WTC11 (cell line): ENCODE results near the gene RPS25. TPM values are rescaled to one million over a fixed set of nuclear protein-coding genes. Genes with fewer than 3 reads are reported as not detected.

Experiments
- ATAC-seq: fragments of 200-7000 bp; cut with Tn5 transposase; 2 replicates; pipeline ENCODE4 v1.10.0; 2021; ENCODE audit warnings: mild to moderate bottlenecking, moderate library complexity
- CTCF ChIA-PET: fragments of 300-600 bp; sonication (Branson Sonifier 250); formaldehyde crosslinking; loops from one replicate; lab custom pipeline; 2021; ENCODE audit warnings: antibody characterized with exemption; lab: Charles Lee
- POLR2A ChIA-PET: fragments of 350-600 bp; sonication (Branson Sonifier 250); formaldehyde crosslinking; loops from one replicate; lab custom pipeline; 2021; ENCODE audit warnings: antibody characterized with exemption; lab: Charles Lee
- DNase-seq: peaks from one replicate; pipeline ENCODE4 v3.0.0; 2021; ENCODE audit warnings: low spot score
- H3K27ac Mint-ChIP-seq: 2 replicates; pipeline ENCODE4 v1.8.0; 2021; ENCODE audit warnings: mixed read lengths
- H3K27me3 Mint-ChIP-seq: 2 replicates; pipeline ENCODE4 v1.8.0; 2021; ENCODE audit warnings: low read depth, mild to moderate bottlenecking, moderate library complexity, mixed read lengths
- H3K36me3 Mint-ChIP-seq: 2 replicates; pipeline ENCODE4 v1.8.0; 2021; ENCODE audit warnings: mixed read lengths
- H3K4me1 Mint-ChIP-seq: 2 replicates; pipeline ENCODE4 v1.8.0; 2022; ENCODE audit warnings: mixed read lengths
- H3K4me3 Mint-ChIP-seq: 2 replicates; pipeline ENCODE4 v1.8.0; 2021; ENCODE audit warnings: mild to moderate bottlenecking, moderate library complexity, mixed read lengths
- H3K9me3 Mint-ChIP-seq: 2 replicates; pipeline ENCODE4 v1.8.0; 2021; ENCODE audit warnings: mixed read lengths
- CREM ChIP-seq: sonication (generic); formaldehyde crosslinking; IDR thresholded peaks from 2 replicates; pipeline ENCODE4 v1.8.1; 2022; ENCODE audit warnings: mild to moderate bottlenecking, missing genetic modification reagents, moderate library complexity
- EMX1 ChIP-seq: fragments of 250-450 bp; sonication (Bioruptor Pico); IDR thresholded peaks from 2 replicates; pipeline ENCODE4 v1.8.0; 2021; ENCODE audit warnings: mild to moderate bottlenecking
- ETV6 ChIP-seq: sonication (generic); formaldehyde crosslinking; IDR thresholded peaks from 2 replicates; pipeline ENCODE4 v1.8.1; 2022; ENCODE audit warnings: mild to moderate bottlenecking, missing genetic modification reagents
- FOXJ3 ChIP-seq: sonication (generic); formaldehyde crosslinking; IDR thresholded peaks from 2 replicates; pipeline ENCODE4 v1.9.0; 2021; ENCODE audit warnings: missing genetic modification reagents, mild to moderate bottlenecking, borderline replicate concordance
- MYBL2 ChIP-seq: sonication (generic); formaldehyde crosslinking; IDR thresholded peaks from 2 replicates; pipeline ENCODE4 v1.8.1; 2023; ENCODE audit warnings: mild to moderate bottlenecking, moderate library complexity, missing genetic modification reagents
- RORB ChIP-seq: fragments of 250-450 bp; sonication (Bioruptor Pico); IDR thresholded peaks from 2 replicates; pipeline ENCODE4 v1.9.0; 2021; ENCODE audit warnings: mild to moderate bottlenecking
- ZBTB21 ChIP-seq: sonication (generic); formaldehyde crosslinking; IDR thresholded peaks from 2 replicates; pipeline ENCODE4 v1.8.1; 2023; ENCODE audit warnings: mild to moderate bottlenecking, missing genetic modification reagents, borderline replicate concordance
- total RNA-seq: library from RNA; stranded (reverse); gene quantifications from 3 replicates; pipeline ENCODE4 v1.2.3, GENCODE V29; 2021
- TF ChIP-seq, protein P1 (sequence below): sonication (generic); formaldehyde crosslinking; IDR thresholded peaks from 2 replicates; pipeline ENCODE4 v1.8.1; 2022; ENCODE audit warnings: mild to moderate bottlenecking, moderate library complexity, missing genetic modification reagents
- TF ChIP-seq, protein P2 (sequence below): fragments of 250-450 bp; sonication (Bioruptor Pico); IDR thresholded peaks from 2 replicates; pipeline ENCODE4 v1.9.0; 2021; ENCODE audit warnings: moderate library complexity, mild to moderate bottlenecking, inconsistent platforms, borderline replicate concordance
- TF ChIP-seq, protein P3 (sequence below): fragments of 250-450 bp; sonication (Bioruptor Pico); IDR thresholded peaks from 2 replicates; pipeline ENCODE4 v1.8.0; 2021; ENCODE audit warnings: mild to moderate bottlenecking
- TF ChIP-seq, protein P4 (sequence below): sonication (generic); formaldehyde crosslinking; IDR thresholded peaks from 2 replicates; pipeline ENCODE4 v1.8.1; 2022; ENCODE audit warnings: mild to moderate bottlenecking, missing genetic modification reagents, moderate library complexity, borderline replicate concordance
- TF ChIP-seq, protein P5 (sequence below): sonication (generic); formaldehyde crosslinking; IDR thresholded peaks from 2 replicates; pipeline ENCODE4 v1.8.0; 2023; ENCODE audit warnings: missing genetic modification reagents, mild to moderate bottlenecking, borderline replicate concordance
- TF ChIP-seq, protein P6 (sequence below): sonication (generic); formaldehyde crosslinking; IDR thresholded peaks from 2 replicates; pipeline ENCODE4 v1.8.0; 2022; ENCODE audit warnings: mild to moderate bottlenecking, missing genetic modification reagents
- TF ChIP-seq, protein P7 (sequence below): sonication (generic); formaldehyde crosslinking; IDR thresholded peaks from 2 replicates; pipeline ENCODE4 v1.8.0; 2022; ENCODE audit warnings: mild to moderate bottlenecking, missing genetic modification reagents

The RPS25 gene
- total RNA-seq, 1 experiment from 2014 or later, result 1,349 TPM

DNA sequence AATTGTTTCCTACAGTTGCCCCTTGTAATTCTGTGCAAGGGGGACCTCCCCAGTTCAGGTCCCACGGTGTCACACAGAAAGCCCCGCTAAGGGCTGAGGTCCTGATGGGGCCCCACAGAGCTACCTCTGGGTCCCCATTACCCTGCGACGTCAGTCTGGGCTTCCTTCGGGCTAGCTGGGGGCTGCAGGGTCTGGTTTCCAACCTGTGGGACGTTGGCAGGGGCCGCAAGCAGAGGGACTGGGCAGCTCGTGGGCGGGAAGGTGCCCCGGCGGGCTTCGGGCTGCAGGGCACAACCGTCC is 11.8 kb upstream of the RPS25 start:
- POLR2A ChIA-PET, result interaction anchor here (1.5 to 1.9 kb wide), 2 partner anchors 10 to 12 kb away, joined by 4 to 5 read pairs; partner anchors contain the start of genes RPS25 and TRAPPC4
- TF ChIP-seq MYBL2 (0 out of 2 replicates have a peak, but pooled peaks have one; percentile 1), FOXJ3 (CRISPR knock-in tag) (no peak), RORB (CRISPR knock-in tag) (no peak)
- TF ChIP-seq, protein P1, sequence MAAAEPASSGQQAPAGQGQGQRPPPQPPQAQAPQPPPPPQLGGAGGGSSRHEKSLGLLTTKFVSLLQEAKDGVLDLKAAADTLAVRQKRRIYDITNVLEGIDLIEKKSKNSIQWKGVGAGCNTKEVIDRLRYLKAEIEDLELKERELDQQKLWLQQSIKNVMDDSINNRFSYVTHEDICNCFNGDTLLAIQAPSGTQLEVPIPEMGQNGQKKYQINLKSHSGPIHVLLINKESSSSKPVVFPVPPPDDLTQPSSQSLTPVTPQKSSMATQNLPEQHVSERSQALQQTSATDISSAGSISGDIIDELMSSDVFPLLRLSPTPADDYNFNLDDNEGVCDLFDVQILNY (CRISPR knock-in tag), result 0 out of 2 replicates have a peak, but pooled peaks have one; percentile 8
- TF ChIP-seq, protein P2, sequence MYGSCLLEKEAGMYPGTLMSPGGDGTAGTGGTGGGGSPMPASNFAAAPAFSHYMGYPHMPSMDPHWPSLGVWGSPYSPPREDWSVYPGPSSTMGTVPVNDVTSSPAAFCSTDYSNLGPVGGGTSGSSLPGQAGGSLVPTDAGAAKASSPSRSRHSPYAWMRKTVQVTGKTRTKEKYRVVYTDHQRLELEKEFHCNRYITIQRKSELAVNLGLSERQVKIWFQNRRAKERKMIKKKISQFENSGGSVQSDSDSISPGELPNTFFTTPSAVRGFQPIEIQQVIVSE (CRISPR knock-in tag), result no peak
- TF ChIP-seq, protein P3, sequence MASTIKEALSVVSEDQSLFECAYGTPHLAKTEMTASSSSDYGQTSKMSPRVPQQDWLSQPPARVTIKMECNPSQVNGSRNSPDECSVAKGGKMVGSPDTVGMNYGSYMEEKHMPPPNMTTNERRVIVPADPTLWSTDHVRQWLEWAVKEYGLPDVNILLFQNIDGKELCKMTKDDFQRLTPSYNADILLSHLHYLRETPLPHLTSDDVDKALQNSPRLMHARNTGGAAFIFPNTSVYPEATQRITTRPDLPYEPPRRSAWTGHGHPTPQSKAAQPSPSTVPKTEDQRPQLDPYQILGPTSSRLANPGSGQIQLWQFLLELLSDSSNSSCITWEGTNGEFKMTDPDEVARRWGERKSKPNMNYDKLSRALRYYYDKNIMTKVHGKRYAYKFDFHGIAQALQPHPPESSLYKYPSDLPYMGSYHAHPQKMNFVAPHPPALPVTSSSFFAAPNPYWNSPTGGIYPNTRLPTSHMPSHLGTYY (CRISPR knock-in tag), result no peak
- H3K4me1 Mint-ChIP-seq, result peaks cover 19% of the 10 kb centered on the region
- H3K9me3 Mint-ChIP-seq, result no peaks in the 10 kb centered on the region
- DNase-seq (no peak), ATAC-seq (peak; percentile 3)
- H3K27me3 Mint-ChIP-seq, result no peaks in the 10 kb centered on the region
- peak overlapping the region; percentile 64; the same call in 1 of the 2 replicates for H3K27ac Mint-ChIP-seq
- H3K4me3 Mint-ChIP-seq, result peak overlapping the region; percentile 76
- CTCF ChIA-PET, result interaction anchor here (0.7 to 2.7 kb wide), 6 partner anchors 12 to 134 kb away, joined by 3 to 10 read pairs (median 3); partner anchors contain the start of genes CENATAC and DPAGT1
- peaks cover 27% of the 10 kb centered on the region for H3K36me3 Mint-ChIP-seq

DNA sequence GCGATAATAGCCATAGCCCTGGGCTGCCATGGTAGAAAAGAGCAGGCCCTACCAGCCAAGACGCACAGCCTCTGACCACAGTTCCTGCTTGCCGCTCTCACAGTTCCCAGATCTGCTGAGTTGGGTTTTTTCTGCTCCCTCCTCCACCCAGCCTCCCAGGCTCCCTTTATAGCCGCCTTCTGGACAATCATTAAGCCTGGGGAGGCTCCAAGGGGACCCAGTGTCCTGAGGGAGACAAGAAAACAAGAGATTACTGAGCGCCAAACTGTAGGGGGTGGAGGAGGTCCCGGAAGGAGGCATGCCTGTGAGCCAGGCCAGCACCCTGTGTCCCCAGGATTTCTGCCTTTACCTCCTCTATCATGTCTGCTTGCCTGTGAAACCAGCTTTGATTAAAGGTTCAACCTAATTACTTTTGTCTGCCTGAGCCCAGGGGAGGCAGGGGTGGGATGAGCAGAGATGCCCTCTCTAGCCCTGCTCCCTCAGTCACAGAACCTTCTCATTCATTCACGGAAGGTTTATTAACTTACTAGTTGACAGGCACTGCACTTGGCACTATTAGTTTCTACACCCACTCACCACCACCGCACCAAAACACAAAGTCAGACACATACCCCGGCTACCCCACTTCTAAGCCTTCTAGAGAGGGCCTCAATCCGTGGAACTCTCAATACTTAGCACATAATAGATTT is 11.3 kb upstream of the RPS25 start:
- DNase-seq (no peak), ATAC-seq (no peak)
- Mint-ChIP-seq H3K4me1 (peaks cover 19% of the 10 kb centered on the region), H3K27ac (peak overlapping the region; percentile 78), H3K9me3 (no peaks in the 10 kb centered on the region), H3K27me3 (no peaks in the 10 kb centered on the region)
- POLR2A ChIA-PET, result interaction anchor here (1.5 to 1.9 kb wide), 2 partner anchors 10 to 11 kb away, joined by 4 to 5 read pairs; partner anchors contain the start of genes RPS25 and TRAPPC4
- CTCF ChIA-PET, result interaction anchor here (1.0 to 2.7 kb wide), 3 partner anchors 12 to 117 kb away, joined by 3 to 10 read pairs (median 6); partner anchors contain the start of gene DPAGT1
- TF ChIP-seq CREM (CRISPR knock-in tag), result no peak
- TF ChIP-seq ZBTB21 (CRISPR knock-in tag), result no peak
- TF ChIP-seq EMX1 (CRISPR knock-in tag), result no peak
- no peak for TF ChIP-seq ETV6 (CRISPR knock-in tag)
- TF ChIP-seq, protein P4, sequence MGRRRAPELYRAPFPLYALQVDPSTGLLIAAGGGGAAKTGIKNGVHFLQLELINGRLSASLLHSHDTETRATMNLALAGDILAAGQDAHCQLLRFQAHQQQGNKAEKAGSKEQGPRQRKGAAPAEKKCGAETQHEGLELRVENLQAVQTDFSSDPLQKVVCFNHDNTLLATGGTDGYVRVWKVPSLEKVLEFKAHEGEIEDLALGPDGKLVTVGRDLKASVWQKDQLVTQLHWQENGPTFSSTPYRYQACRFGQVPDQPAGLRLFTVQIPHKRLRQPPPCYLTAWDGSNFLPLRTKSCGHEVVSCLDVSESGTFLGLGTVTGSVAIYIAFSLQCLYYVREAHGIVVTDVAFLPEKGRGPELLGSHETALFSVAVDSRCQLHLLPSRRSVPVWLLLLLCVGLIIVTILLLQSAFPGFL (CRISPR knock-in tag), result no peak
- TF ChIP-seq, protein P5, sequence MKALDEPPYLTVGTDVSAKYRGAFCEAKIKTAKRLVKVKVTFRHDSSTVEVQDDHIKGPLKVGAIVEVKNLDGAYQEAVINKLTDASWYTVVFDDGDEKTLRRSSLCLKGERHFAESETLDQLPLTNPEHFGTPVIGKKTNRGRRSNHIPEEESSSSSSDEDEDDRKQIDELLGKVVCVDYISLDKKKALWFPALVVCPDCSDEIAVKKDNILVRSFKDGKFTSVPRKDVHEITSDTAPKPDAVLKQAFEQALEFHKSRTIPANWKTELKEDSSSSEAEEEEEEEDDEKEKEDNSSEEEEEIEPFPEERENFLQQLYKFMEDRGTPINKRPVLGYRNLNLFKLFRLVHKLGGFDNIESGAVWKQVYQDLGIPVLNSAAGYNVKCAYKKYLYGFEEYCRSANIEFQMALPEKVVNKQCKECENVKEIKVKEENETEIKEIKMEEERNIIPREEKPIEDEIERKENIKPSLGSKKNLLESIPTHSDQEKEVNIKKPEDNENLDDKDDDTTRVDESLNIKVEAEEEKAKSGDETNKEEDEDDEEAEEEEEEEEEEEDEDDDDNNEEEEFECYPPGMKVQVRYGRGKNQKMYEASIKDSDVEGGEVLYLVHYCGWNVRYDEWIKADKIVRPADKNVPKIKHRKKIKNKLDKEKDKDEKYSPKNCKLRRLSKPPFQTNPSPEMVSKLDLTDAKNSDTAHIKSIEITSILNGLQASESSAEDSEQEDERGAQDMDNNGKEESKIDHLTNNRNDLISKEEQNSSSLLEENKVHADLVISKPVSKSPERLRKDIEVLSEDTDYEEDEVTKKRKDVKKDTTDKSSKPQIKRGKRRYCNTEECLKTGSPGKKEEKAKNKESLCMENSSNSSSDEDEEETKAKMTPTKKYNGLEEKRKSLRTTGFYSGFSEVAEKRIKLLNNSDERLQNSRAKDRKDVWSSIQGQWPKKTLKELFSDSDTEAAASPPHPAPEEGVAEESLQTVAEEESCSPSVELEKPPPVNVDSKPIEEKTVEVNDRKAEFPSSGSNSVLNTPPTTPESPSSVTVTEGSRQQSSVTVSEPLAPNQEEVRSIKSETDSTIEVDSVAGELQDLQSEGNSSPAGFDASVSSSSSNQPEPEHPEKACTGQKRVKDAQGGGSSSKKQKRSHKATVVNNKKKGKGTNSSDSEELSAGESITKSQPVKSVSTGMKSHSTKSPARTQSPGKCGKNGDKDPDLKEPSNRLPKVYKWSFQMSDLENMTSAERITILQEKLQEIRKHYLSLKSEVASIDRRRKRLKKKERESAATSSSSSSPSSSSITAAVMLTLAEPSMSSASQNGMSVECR, result no peak
- TF ChIP-seq, protein P6, sequence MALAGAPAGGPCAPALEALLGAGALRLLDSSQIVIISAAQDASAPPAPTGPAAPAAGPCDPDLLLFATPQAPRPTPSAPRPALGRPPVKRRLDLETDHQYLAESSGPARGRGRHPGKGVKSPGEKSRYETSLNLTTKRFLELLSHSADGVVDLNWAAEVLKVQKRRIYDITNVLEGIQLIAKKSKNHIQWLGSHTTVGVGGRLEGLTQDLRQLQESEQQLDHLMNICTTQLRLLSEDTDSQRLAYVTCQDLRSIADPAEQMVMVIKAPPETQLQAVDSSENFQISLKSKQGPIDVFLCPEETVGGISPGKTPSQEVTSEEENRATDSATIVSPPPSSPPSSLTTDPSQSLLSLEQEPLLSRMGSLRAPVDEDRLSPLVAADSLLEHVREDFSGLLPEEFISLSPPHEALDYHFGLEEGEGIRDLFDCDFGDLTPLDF, result no peak
- TF ChIP-seq, protein P7, sequence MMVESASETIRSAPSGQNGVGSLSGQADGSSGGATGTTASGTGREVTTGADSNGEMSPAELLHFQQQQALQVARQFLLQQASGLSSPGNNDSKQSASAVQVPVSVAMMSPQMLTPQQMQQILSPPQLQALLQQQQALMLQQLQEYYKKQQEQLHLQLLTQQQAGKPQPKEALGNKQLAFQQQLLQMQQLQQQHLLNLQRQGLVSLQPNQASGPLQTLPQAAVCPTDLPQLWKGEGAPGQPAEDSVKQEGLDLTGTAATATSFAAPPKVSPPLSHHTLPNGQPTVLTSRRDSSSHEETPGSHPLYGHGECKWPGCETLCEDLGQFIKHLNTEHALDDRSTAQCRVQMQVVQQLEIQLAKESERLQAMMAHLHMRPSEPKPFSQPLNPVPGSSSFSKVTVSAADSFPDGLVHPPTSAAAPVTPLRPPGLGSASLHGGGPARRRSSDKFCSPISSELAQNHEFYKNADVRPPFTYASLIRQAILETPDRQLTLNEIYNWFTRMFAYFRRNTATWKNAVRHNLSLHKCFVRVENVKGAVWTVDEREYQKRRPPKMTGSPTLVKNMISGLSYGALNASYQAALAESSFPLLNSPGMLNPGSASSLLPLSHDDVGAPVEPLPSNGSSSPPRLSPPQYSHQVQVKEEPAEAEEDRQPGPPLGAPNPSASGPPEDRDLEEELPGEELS (CRISPR knock-in tag), result no peak
- TF ChIP-seq, all 79 proteins: peak for 0
- peaks cover 30% of the 10 kb centered on the region for H3K36me3 Mint-ChIP-seq
- H3K4me3 Mint-ChIP-seq, result peak overlapping the region; percentile 76
